Mucosa of rectum (tissue), 2 donors: ENCODE data around the gene PDE4D.

Experiments used
- H3K27ac ChIP-seq, 2 donors: one replicate each; pipeline ENCODE4 v1.7.0; 2013; ENCODE audit warnings: inconsistent platforms in 2 of 2, low read depth in 2 of 2, low read length in 2 of 2
- H3K27me3 ChIP-seq, 2 donors: one replicate each; pipeline ENCODE4 v1.7.0; 2013; ENCODE audit warnings: low read length in 2 of 2; ENCODE audit not compliant: control insufficient read depth in 2 of 2, insufficient read depth in 2 of 2
- H3K36me3 ChIP-seq, 2 donors: one replicate each; pipeline ENCODE4 v1.7.0; 2013; ENCODE audit warnings: low read length in 2 of 2; ENCODE audit not compliant: control insufficient read depth in 2 of 2, insufficient read depth in 2 of 2
- H3K4me1 ChIP-seq, 2 donors: one replicate each; pipeline ENCODE4 v1.7.0; 2013; ENCODE audit warnings: low read length in 2 of 2, mild to moderate bottlenecking in 1 of 2; ENCODE audit not compliant: control insufficient read depth in 2 of 2, insufficient read depth in 2 of 2
- H3K4me3 ChIP-seq, 2 donors: one replicate each; pipeline ENCODE4 v1.7.0; 2013; ENCODE audit warnings: low read length in 2 of 2
- H3K9ac ChIP-seq, 2 donors: one replicate each; pipeline ENCODE4 v1.7.0; 2013; ENCODE audit warnings: low read length in 2 of 2, low read depth in 1 of 2, mild to moderate bottlenecking in 1 of 2
- H3K9me3 ChIP-seq, 2 donors: one replicate each; pipeline ENCODE4 v1.7.0; 2013; ENCODE audit warnings: low read length in 2 of 2; ENCODE audit not compliant: control insufficient read depth in 2 of 2
- donor health status: healthy.
- donor health status: Normal muscosa, but diverticular disease.

PDE4D gene

GRCh38 chr5:59703789-59704188, 189.7 kb downstream of the PDE4D start:
- no peaks in the 10 kb centered on the region for H3K27me3 ChIP-seq
- no peak overlapping the region for H3K4me3 ChIP-seq
- no peak overlapping the region for H3K9ac ChIP-seq
- H3K9me3 ChIP-seq: no peaks in the 10 kb centered on the region
- no peaks in the 10 kb centered on the region for H3K36me3 ChIP-seq
- no peak overlapping the region for H3K27ac ChIP-seq
- no peaks in the 10 kb centered on the region for H3K4me1 ChIP-seq

- Histone ChIP-seq H3K9me3 (no peaks in the 10 kb centered on the region), H3K9ac (no peak overlapping the region), H3K27me3 (no peaks in the 10 kb centered on the region), H3K27ac (no peak overlapping the region), H3K4me1 (no peaks in the 10 kb centered on the region), H3K4me3 (no peak overlapping the region), H3K36me3 (no peaks in the 10 kb centered on the region)
These were observed 195.0 kb downstream of the PDE4D start for GRCh38 chr5:59698207-59699178.

- H3K9ac ChIP-seq: no peak overlapping the region
- H3K9me3 ChIP-seq: no peaks in the 10 kb centered on the region
- H3K4me1 ChIP-seq: no peaks in the 10 kb centered on the region
- H3K4me3 ChIP-seq: no peak overlapping the region
- no peak overlapping the region for H3K27ac ChIP-seq
- no peaks in the 10 kb centered on the region for H3K36me3 ChIP-seq
- no peaks in the 10 kb centered on the region for H3K27me3 ChIP-seq
These were observed 199.1 kb downstream of the PDE4D start for GRCh38 chr5:59694411-59694810.

GRCh38 chr5:59693492-59694309, 199.8 kb downstream of the PDE4D start:
- no peak overlapping the region for H3K27ac ChIP-seq
- H3K36me3 ChIP-seq: no peaks in the 10 kb centered on the region
- no peaks in the 10 kb centered on the region for H3K4me1 ChIP-seq
- H3K27me3 ChIP-seq: no peaks in the 10 kb centered on the region
- H3K9ac ChIP-seq: no peak overlapping the region
- H3K9me3 ChIP-seq: no peaks in the 10 kb centered on the region
- no peak overlapping the region for H3K4me3 ChIP-seq

GRCh38 chr5:59685793-59686192, 207.7 kb downstream of the PDE4D start:
- no peak overlapping the region for H3K27ac ChIP-seq
- no peak overlapping the region for H3K4me3 ChIP-seq
- H3K9ac ChIP-seq: no peak overlapping the region

GRCh38 chr5:59685191-59685530, 208.4 kb downstream of the PDE4D start:
- Histone ChIP-seq H3K27me3 (no peaks in the 10 kb centered on the region), H3K9ac (no peak overlapping the region), H3K4me3 (no peak overlapping the region), H3K9me3 (no peaks in the 10 kb centered on the region), H3K36me3 (no peaks in the 10 kb centered on the region), H3K4me1 (peaks cover 0 to 2% of the 10 kb centered on the region in 2 donors), H3K27ac (no peak overlapping the region)

More at GRCh38 chr5:59685793-59686192, 207.7 kb downstream of the PDE4D start:
- Histone ChIP-seq H3K36me3 (no peaks in the 10 kb centered on the region), H3K27me3 (no peaks in the 10 kb centered on the region), H3K9me3 (no peaks in the 10 kb centered on the region), H3K4me1 (peaks cover 0 to 2% of the 10 kb centered on the region in 2 donors)

- Histone ChIP-seq H3K4me1 (peaks cover 0 to 2% of the 10 kb centered on the region in 2 donors), H3K9ac (no peak overlapping the region), H3K4me3 (no peak overlapping the region), H3K36me3 (no peaks in the 10 kb centered on the region), H3K27ac (no peak overlapping the region), H3K27me3 (no peaks in the 10 kb centered on the region), H3K9me3 (no peaks in the 10 kb centered on the region)
These were observed 208.9 kb downstream of the PDE4D start for GRCh38 chr5:59684388-59685190.

- no peaks in the 10 kb centered on the region for H3K9me3 ChIP-seq
- no peak overlapping the region for H3K27ac ChIP-seq
- no peak overlapping the region for H3K4me3 ChIP-seq
- no peaks in the 10 kb centered on the region for H3K27me3 ChIP-seq
- no peaks in the 10 kb centered on the region for H3K36me3 ChIP-seq
- peaks cover 0 to 2% of the 10 kb centered on the region in 2 donors for H3K4me1 ChIP-seq
- no peak overlapping the region for H3K9ac ChIP-seq
These were observed 210.2 kb downstream of the PDE4D start for GRCh38 chr5:59683311-59683710.

- Histone ChIP-seq H3K4me1 (peaks cover 0 to 2% of the 10 kb centered on the region in 2 donors), H3K27me3 (no peaks in the 10 kb centered on the region), H3K9ac (no peak overlapping the region), H3K9me3 (no peaks in the 10 kb centered on the region), H3K4me3 (no peak overlapping the region), H3K27ac (no peak overlapping the region), H3K36me3 (no peaks in the 10 kb centered on the region)
These were observed 211.0 kb downstream of the PDE4D start for GRCh38 chr5:59682542-59682941.
